Heart left ventricle (tissue), 16 donors: ENCODE data around the gene GABPB1. TPM values are rescaled to one million over a fixed set of nuclear protein-coding genes. Genes with fewer than 3 reads are reported as not detected.
A peak's percentile ranks its signal among the peaks of the same experiment; 100 is the strongest.

Experiments used
- ATAC-seq, 4 donors: fragments of 200-7000 bp; cut with Tn5 transposase; one replicate each; pipeline ENCODE4 v1.9.1; 2020 to 2022; ENCODE audit warnings: moderate library complexity in 4 of 4, mild to moderate bottlenecking in 3 of 4, moderate number of reproducible peaks in 1 of 4
- DNase-seq, 5 donors: peaks; one replicate each; pipeline ENCODE4 v3.0.0-alpha.2; 2020
- H3K27ac ChIP-seq, 12 donors: fragments of 200-600 bp; sonication (generic) in 4 of 12; one replicate each; pipeline versions ENCODE4 v1.5.0 to v1.8.0; 2016 to 2022; ENCODE audit warnings: mild to moderate bottlenecking in 2 of 12
- H3K27me3 ChIP-seq, 9 donors: fragments of 200-600 bp; sonication (generic) in 2 of 9; one replicate each; pipeline versions ENCODE4 v1.5.1 to v1.8.0; 2016 to 2022; ENCODE audit warnings: mild to moderate bottlenecking in 3 of 9
- H3K36me3 ChIP-seq, 9 donors: fragments of 200-600 bp; sonication (generic) in 2 of 9; one replicate each; pipeline versions ENCODE4 v1.5.0 to v1.8.0; 2018 to 2022; ENCODE audit warnings: mild to moderate bottlenecking in 2 of 9
- H3K4me1 ChIP-seq, 12 donors: fragments of 200-600 bp; sonication (generic) in 4 of 12; one replicate each; pipeline versions ENCODE4 v1.5.0 to v1.8.0; 2016 to 2022; ENCODE audit warnings: mild to moderate bottlenecking in 3 of 12
- H3K4me3 ChIP-seq, 12 donors: fragments of 200-600 bp; sonication (generic) in 4 of 12; one replicate each; pipeline versions ENCODE4 v1.5.0 to v1.8.0; 2017 to 2022; ENCODE audit warnings: mild to moderate bottlenecking in 9 of 12, moderate library complexity in 4 of 12
- H3K9me3 ChIP-seq, 12 donors: fragments of 200-600 bp; sonication (generic) in 4 of 12; one replicate each; pipeline versions ENCODE4 v1.5.0 to v1.8.0; 2016 to 2022; ENCODE audit warnings: mild to moderate bottlenecking in 1 of 12
- POLR2A ChIP-seq, 2 donors: fragments of 450-650 bp; IDR thresholded peaks; one replicate each; pipeline ENCODE4 v1.6.1; 2017; ENCODE audit warnings: antibody characterized with exemption in 2 of 2, mild to moderate bottlenecking in 2 of 2, moderate library complexity in 2 of 2
- WGBS, 4 donors: extraction: QIAGEN DNeasy Blood & Tissue Kit in 2 of 4; methylation state at CpG; one replicate each; pipeline versions ENCODE4 v1.1.5 to v1.1.7; 2013 to 2018; 5-methylcytosine and 5-hydroxymethylcytosine counted together
- intact Hi-C, 10 donors: fragments of 100-400 bp; cut with DNase I; formaldehyde crosslinking; loops; one replicate each; pipeline versions ENCODE4 v1.11.1 to v1.14.2; 2022
- polyA plus RNA-seq, 2 donors: library from polyadenylated mRNA; stranded (reverse); fragments of 200-250 nt; gene quantifications; one replicate each; pipeline ENCODE4 v1.2.3, GENCODE V29; 2013
- total RNA-seq, 9 donors: library from RNA; depleted of rRNA in 2 of 9; stranded (reverse); fragments of >200 nt in 2 of 9; fragmentation: NEBNext Ultra II Directional in 3 of 9; extraction: Animal tissue kit (Norgen Biotek cat#: 25700) in 3 of 9; gene quantifications; one replicate each; pipeline versions ENCODE4 v1.1.0 to v1.2.4, GENCODE V29; 2016 to 2023
- TF ChIP-seq, protein P1 (sequence below), 12 donors: fragments of 200-600 bp; sonication (generic) in 4 of 12; IDR thresholded peaks; one replicate each; pipeline versions ENCODE4 v1.5.0 to v1.8.0; 2018 to 2022; ENCODE audit warnings: antibody characterized with exemption in 12 of 12, mild to moderate bottlenecking in 5 of 12
- donor health status: ischemic (EF 13 %, LVEDD 7.1; RV severe dilation, severe dysfunction).
- donor health status: healthy with polysubstance abuse.
- donor health status: DM: no; HTN: yes; CAD: no.
- donor health status: DM: no; HTN: no; CAD: no.
- donor health status: ischemic (EF 25% LVEDD 6.9; RV normal size, moderate dysfunction).
- donor health status: ischemic (EF 25% LVEDD 5.7; RV mildly dilated, moderate dysfunction).
- donor health status: healthy.
- donor health status: DM: yes; HTN: yes; CAD: no.
- donor health status: ischemic (EF 35%, LVEDD 5.7; RV mildly dilated, moderate dysfunction).
- donor health status: nonischemic (EF 11% LVEDD 7.7; RV severe dilation, severe dysfunction).
- donor health status: DM: yes; HTN: yes; CAD: no.
- donor health status: PGD.
- donor health status: ischemic (EF 29% LVEDD 5.4; RV normal size, mild dysfunction).
- donor health status: nonischemic (EF 23%, LVEDD 6.1; RV moderate dilation, normal function).

Gene GABPB1
- total and polyA plus RNA-seq, 11 donors, result 3.6 to 14.2 (median 9.6) TPM

DNA sequence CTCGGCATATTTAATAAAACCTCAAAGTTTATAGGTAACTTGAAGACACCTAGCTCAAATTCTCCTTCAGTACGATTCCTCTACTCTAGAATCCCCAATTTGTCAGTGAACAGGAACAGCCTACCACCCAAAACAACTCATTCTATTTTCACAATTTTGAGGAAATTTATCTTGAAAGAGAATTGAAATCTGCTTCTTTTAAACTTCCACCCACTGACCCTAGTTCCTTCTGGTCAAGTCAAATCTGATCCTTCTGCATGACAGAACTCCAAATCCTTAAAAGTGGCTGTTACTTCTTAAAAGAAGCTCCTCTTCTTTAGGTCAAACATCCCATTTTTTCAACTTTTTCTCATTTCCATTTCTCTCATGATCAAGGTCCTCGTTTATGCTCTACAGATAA, 4.4 kb downstream of the GABPB1 start:
- intact Hi-C loops, result loop anchor here in 1 of 10 donors (10.0 kb wide), 1 partner anchor 554 kb away; the partner anchor contains the start of gene AP4E1
- Histone ChIP-seq H3K27me3 (no peaks in the 10 kb centered on the region), H3K27ac (peak overlapping the region in 2 of 12 donors; percentile 40 to 100), H3K36me3 (no peaks in the 10 kb centered on the region), H3K4me3 (no peak overlapping the region), H3K9me3 (no peaks in the 10 kb centered on the region), H3K4me1 (peaks cover 5 to 50% (median 43%) of the 10 kb centered on the region in 12 donors)
- ATAC-seq, result no peak
- TF ChIP-seq, protein P1, sequence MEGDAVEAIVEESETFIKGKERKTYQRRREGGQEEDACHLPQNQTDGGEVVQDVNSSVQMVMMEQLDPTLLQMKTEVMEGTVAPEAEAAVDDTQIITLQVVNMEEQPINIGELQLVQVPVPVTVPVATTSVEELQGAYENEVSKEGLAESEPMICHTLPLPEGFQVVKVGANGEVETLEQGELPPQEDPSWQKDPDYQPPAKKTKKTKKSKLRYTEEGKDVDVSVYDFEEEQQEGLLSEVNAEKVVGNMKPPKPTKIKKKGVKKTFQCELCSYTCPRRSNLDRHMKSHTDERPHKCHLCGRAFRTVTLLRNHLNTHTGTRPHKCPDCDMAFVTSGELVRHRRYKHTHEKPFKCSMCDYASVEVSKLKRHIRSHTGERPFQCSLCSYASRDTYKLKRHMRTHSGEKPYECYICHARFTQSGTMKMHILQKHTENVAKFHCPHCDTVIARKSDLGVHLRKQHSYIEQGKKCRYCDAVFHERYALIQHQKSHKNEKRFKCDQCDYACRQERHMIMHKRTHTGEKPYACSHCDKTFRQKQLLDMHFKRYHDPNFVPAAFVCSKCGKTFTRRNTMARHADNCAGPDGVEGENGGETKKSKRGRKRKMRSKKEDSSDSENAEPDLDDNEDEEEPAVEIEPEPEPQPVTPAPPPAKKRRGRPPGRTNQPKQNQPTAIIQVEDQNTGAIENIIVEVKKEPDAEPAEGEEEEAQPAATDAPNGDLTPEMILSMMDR (IDR thresholded peaks at IDR 0.05), result no peak
- no peak for TF ChIP-seq POLR2A (IDR thresholded peaks at IDR 0.05)
- 83 to 84% (median 83%) methylated on average over 3 of the region's 3 CpGs for WGBS, 4 donors
- DNase-seq, result no peak

DNA sequence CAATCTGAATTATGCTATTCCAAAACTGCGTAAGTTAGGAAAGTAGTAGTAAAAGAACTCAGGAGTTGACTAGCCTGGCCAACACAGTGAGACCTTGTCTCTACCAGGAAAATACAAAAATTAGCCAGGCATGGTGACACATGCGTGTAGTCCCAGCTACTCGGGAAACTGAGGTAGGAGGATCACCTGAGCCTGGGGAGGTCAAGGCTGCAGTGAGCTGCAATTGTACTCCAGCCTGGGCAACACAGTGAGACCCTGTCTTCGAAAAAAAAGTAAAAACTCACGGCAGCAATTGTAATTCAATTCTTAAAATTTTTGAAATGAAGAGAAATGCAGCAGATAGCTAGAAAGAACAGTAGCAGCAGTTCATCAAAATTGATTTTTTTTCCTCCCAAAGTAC, 9.7 kb downstream of the GABPB1 start:
- Histone ChIP-seq H3K4me1 (peaks cover 0 to 32% (median 18%) of the 10 kb centered on the region in 12 donors), H3K27ac (no peak overlapping the region), H3K4me3 (no peak overlapping the region), H3K27me3 (no peaks in the 10 kb centered on the region), H3K9me3 (no peaks in the 10 kb centered on the region), H3K36me3 (no peaks in the 10 kb centered on the region)
- 96 to 98% (median 97%) methylated on average over 5 of the region's 5 CpGs for WGBS, 4 donors
- no peak for ATAC-seq
- no peak for TF ChIP-seq POLR2A (IDR thresholded peaks at IDR 0.05)
- TF ChIP-seq, protein P1 (IDR thresholded peaks at IDR 0.05), result no peak
- DNase-seq, result no peak
- intact Hi-C loops, result no loop called here

DNA sequence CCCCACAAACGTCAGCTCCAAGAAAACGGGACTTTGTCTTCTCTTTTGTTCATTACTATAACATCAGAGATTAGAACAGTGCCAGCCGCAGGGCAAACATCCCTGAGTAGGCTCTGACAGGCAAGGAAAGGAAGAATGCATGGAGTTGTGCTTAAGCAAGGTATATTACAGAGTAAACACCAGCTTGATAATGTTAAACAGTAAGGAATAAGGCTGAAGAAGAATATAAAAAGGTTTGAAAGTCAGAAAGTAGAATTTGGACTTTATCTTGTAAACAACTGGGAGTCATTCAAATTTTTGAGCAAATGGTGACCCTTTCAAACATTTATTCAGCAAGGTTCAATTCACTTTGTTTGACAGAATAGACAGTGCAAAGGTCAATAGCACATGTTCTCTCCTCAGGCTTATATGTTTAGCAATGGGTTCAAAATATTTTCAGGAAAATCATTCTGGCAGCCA, 11.0 kb downstream of the GABPB1 start:
- no peak for DNase-seq
- no peaks in the 10 kb centered on the region for H3K36me3 ChIP-seq
- H3K9me3 ChIP-seq, result no peaks in the 10 kb centered on the region
- TF ChIP-seq, protein P1 (IDR thresholded peaks at IDR 0.05), result no peak
- TF ChIP-seq POLR2A (IDR thresholded peaks at IDR 0.05), result no peak
- no peak for ATAC-seq
- H3K27ac ChIP-seq, result no peak overlapping the region
- no peaks in the 10 kb centered on the region for H3K27me3 ChIP-seq
- peaks cover 0 to 30% (median 5%) of the 10 kb centered on the region in 12 donors for H3K4me1 ChIP-seq
- intact Hi-C loops, result no loop called here
- H3K4me3 ChIP-seq, result no peak overlapping the region
- WGBS, 4 donors, result 86 to 94% (median 90%) methylated on average over 3 of the region's 3 CpGs

DNA sequence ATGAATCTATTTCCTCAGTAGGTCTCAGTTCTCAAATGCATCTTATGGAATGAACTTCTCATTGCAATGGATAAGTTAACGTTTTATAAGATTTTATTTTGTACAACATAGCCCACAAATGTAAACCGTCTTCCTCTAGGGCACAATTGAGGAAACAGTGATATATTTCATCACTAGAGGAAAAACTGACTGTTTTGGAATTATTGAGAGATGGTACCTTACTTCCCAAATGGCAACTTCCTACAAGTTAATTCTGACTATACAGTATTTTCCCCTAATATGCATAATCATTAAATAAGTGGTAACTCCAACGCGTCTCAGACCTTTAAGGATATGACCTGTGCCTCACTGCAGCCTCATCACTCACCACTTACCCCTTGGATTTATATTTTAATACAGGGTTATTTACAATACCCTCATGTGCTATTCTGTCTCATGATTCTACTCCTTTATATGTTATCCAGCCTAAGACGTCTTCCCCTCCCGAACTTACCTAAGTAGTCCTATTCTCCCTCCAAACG, 13.3 kb downstream of the GABPB1 start:
- 89 to 92% (median 91%) methylated on average over 7 of the region's 7 CpGs for WGBS, 4 donors

More for the DNA sequence above, 13.3 kb downstream of the GABPB1 start:
- Histone ChIP-seq H3K4me1 (peaks cover 0 to 36% (median 0%) of the 10 kb centered on the region in 12 donors), H3K27ac (no peak overlapping the region), H3K36me3 (peaks cover 0 to 2% (median 0%) of the 10 kb centered on the region in 9 donors), H3K4me3 (no peak overlapping the region), H3K27me3 (no peaks in the 10 kb centered on the region), H3K9me3 (no peaks in the 10 kb centered on the region)
- TF ChIP-seq, protein P1 (IDR thresholded peaks at IDR 0.05), result no peak
- TF ChIP-seq POLR2A (IDR thresholded peaks at IDR 0.05), result no peak
- intact Hi-C loops, result no loop called here
- DNase-seq (no peak), ATAC-seq (no peak)
